Fibroblast of lung (primary cell): Measurements from ENCODE around the gene SORL1-AS1.

Experiments used
- DNase-seq, 2 donors: peaks; one replicate each; pipeline versions ENCODE4 v3.0.0 to v3.0.0-alpha.2; 2010; ENCODE audit warnings: low read depth in 2 of 2
- H2AFZ ChIP-seq: 2 replicates; pipeline ENCODE4 v1.5.1; 2012; ENCODE audit warnings: low read length, control low read depth, inconsistent platforms
- H3K27ac ChIP-seq: 2 replicates; pipeline ENCODE4 v1.5.1; 2011; ENCODE audit warnings: low read length, control low read depth; ENCODE audit not compliant: insufficient read depth
- H3K27me3 ChIP-seq: 2 replicates; pipeline ENCODE4 v1.5.1; 2011; ENCODE audit warnings: mild to moderate bottlenecking, low read length; ENCODE audit not compliant: control insufficient read depth, insufficient read depth
- H3K36me3 ChIP-seq: 2 replicates; pipeline ENCODE4 v1.5.1; 2011; ENCODE audit warnings: low read length; ENCODE audit not compliant: control insufficient read depth, insufficient read depth
- H3K4me1 ChIP-seq: 2 replicates; pipeline ENCODE4 v1.5.1; 2011; ENCODE audit warnings: low read length; ENCODE audit not compliant: control insufficient read depth, insufficient read depth; ENCODE audit errors: extremely low read depth
- H3K4me2 ChIP-seq: 2 replicates; pipeline ENCODE4 v1.5.1; 2011; ENCODE audit warnings: low read length, control low read depth; ENCODE audit not compliant: insufficient read depth; ENCODE audit errors: extremely low read depth
- H3K4me3 ChIP-seq, 4 experiments: fragments of 200-600 bp in 1 of 4; sonication (generic) in 1 of 4; replicated peaks in 1 of 4; 2 replicates each; pipeline ENCODE4 v1.5.1; 2011 to 2016; ENCODE audit warnings: low read length in 4 of 4, low read depth in 3 of 4, mild to moderate bottlenecking in 3 of 4, control low read depth in 2 of 4, inconsistent platforms in 1 of 4, mixed read lengths in 1 of 4; ENCODE audit not compliant: insufficient read depth in 1 of 4; ENCODE audit errors: control extremely low read depth in 1 of 4
- H3K79me2 ChIP-seq: 2 replicates; pipeline ENCODE4 v1.5.1; 2012; ENCODE audit warnings: mild to moderate bottlenecking, low read length, inconsistent platforms; ENCODE audit not compliant: control insufficient read depth, insufficient read depth
- H3K9ac ChIP-seq: 2 replicates; pipeline ENCODE4 v1.5.1; 2011; ENCODE audit warnings: mild to moderate bottlenecking, low read length, control low read depth; ENCODE audit not compliant: insufficient read depth
- H3K9me3 ChIP-seq: 2 replicates; pipeline ENCODE4 v1.5.1; 2012; ENCODE audit warnings: low read depth, low read length; ENCODE audit not compliant: control insufficient read depth, insufficient read depth
- H4K20me1 ChIP-seq: 2 replicates; pipeline ENCODE4 v1.5.1; 2011; ENCODE audit warnings: low read length; ENCODE audit not compliant: control insufficient read depth, insufficient read depth; ENCODE audit errors: extremely low read depth
- EZH2 ChIP-seq: IDR thresholded peaks from 2 replicates; pipeline ENCODE4 v1.5.1; 2012; ENCODE audit warnings: low read length, control low read depth, mild to moderate bottlenecking; ENCODE audit errors: missing control alignments
- TF ChIP-seq, protein P1 (sequence below), 2 donors: IDR thresholded peaks in 1 of 2; conservative IDR thresholded peaks in 1 of 2; 1 replicate in 1 of 2; 2 replicates in 1 of 2; pipeline ENCODE4 v1.5.1; 2011 to 2012; ENCODE audit warnings: low read length in 2 of 2, control low read depth in 1 of 2, inconsistent platforms in 1 of 2, low read depth in 1 of 2, mild to moderate bottlenecking in 1 of 2

SORL1-AS1 gene

DNA sequence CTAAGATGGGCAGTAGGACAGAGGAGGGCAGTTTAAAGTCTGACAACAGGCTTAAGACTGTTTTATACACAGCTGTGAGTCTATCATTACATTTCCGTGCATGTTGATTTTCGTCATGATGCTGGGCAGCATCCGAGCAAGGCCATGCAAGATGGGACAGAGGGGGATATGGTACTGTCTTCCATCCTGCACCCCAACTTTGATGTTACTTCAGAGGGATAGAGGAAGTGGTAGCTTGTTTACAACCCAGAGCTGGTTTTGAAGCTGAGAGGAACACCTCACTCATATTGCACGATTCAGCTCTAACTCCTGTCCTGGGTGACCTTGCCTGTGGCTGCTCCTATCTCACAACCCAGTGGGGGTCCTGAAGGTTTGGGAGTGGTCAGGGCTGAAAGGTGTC, 3.6 kb downstream of the SORL1-AS1 start:
- no peak for DNase-seq
- Histone ChIP-seq H4K20me1 (no peaks in the 10 kb centered on the region), H3K4me1 (no peaks in the 10 kb centered on the region), H3K4me3 (no peak overlapping the region), H3K4me2 (no peak overlapping the region), H3K27ac (no peak overlapping the region), H3K36me3 (no peaks in the 10 kb centered on the region), H3K9ac (no peak overlapping the region), H3K79me2 (no peaks in the 10 kb centered on the region), H3K9me3 (no peaks in the 10 kb centered on the region), H3K27me3 (peaks cover 12% of the 10 kb centered on the region), H2AFZ (no peak overlapping the region)
- TF ChIP-seq EZH2 = no peak
- TF ChIP-seq, protein P1, sequence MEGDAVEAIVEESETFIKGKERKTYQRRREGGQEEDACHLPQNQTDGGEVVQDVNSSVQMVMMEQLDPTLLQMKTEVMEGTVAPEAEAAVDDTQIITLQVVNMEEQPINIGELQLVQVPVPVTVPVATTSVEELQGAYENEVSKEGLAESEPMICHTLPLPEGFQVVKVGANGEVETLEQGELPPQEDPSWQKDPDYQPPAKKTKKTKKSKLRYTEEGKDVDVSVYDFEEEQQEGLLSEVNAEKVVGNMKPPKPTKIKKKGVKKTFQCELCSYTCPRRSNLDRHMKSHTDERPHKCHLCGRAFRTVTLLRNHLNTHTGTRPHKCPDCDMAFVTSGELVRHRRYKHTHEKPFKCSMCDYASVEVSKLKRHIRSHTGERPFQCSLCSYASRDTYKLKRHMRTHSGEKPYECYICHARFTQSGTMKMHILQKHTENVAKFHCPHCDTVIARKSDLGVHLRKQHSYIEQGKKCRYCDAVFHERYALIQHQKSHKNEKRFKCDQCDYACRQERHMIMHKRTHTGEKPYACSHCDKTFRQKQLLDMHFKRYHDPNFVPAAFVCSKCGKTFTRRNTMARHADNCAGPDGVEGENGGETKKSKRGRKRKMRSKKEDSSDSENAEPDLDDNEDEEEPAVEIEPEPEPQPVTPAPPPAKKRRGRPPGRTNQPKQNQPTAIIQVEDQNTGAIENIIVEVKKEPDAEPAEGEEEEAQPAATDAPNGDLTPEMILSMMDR (conservative IDR thresholded peaks at IDR 0.05 in 1 of 2, IDR thresholded peaks at IDR 0.05 in 1 of 2; ENCODE audit: low read depth in 1 of 2, low read length in 2 of 2) = no peak

DNA sequence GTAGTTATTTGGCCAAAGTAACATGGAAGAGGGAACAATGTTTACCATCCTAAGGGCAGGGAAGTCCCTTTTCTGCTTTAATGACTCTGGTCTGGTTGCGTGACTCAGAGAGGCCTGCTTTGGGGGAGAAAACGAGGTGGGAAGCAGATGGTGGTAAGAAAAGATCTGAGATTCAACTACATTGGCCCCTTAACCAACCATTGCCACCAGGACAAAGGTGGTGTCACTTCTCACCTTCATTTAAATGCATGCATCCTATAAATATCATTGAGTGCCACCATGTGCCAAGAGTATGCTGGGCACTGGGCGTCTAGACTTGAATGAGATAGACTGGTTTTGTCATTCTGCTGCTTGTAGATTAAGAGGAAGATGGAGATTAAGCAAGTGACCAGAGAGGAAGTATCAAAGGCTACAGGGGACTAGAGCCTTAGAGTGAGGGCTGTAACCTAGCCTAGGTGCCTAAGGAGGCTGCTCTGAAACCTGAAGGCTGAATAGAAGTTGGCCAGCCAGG, 4.3 kb downstream of the SORL1-AS1 start:
- DNase-seq = no peak
- peaks cover 16% of the 10 kb centered on the region for H3K27me3 ChIP-seq

DNA sequence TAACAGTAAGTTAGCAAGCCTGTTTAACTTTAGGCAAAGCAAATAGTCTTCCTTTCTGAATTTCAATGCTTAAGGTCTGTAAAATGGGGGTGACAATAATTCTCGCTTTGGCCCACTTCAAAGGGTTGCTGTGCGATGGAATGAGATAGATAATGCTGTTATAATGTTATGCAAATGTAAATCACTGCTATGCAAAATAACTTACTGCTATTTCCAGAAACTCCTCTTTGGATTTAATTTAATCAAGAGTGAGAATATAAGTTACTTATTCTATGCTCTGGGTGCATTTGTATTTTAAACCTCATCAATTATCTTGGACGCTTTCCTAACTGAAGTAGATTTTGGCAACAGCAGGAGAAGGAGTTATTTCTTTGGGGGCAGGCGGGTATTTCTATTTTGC, 4.8 kb downstream of the SORL1-AS1 start:
- Histone ChIP-seq H2AFZ (no peak overlapping the region), H3K4me2 (no peak overlapping the region), H3K79me2 (no peaks in the 10 kb centered on the region), H3K9ac (no peak overlapping the region), H4K20me1 (no peaks in the 10 kb centered on the region), H3K27ac (no peak overlapping the region), H3K9me3 (no peaks in the 10 kb centered on the region), H3K4me3 (no peak overlapping the region), H3K27me3 (peaks cover 16% of the 10 kb centered on the region), H3K36me3 (no peaks in the 10 kb centered on the region), H3K4me1 (no peaks in the 10 kb centered on the region)
- no peak for DNase-seq
- TF ChIP-seq EZH2 = no peak

More for the DNA sequence above, 4.3 kb downstream of the SORL1-AS1 start:
- TF ChIP-seq, protein P1 (conservative IDR thresholded peaks at IDR 0.05 in 1 of 2, IDR thresholded peaks at IDR 0.05 in 1 of 2; ENCODE audit: low read depth in 1 of 2, low read length in 2 of 2) = no peak
- TF ChIP-seq EZH2 = no peak
- H2AFZ ChIP-seq = no peak overlapping the region
- no peaks in the 10 kb centered on the region for H3K36me3 ChIP-seq
- no peak overlapping the region for H3K9ac ChIP-seq
- H3K4me3 ChIP-seq = no peak overlapping the region
- no peak overlapping the region for H3K27ac ChIP-seq
- H4K20me1 ChIP-seq = no peaks in the 10 kb centered on the region
- H3K4me2 ChIP-seq = no peak overlapping the region
- no peaks in the 10 kb centered on the region for H3K4me1 ChIP-seq
- H3K79me2 ChIP-seq = no peaks in the 10 kb centered on the region
- no peaks in the 10 kb centered on the region for H3K9me3 ChIP-seq
